HG02938 (cell line): ENCODE measurements around the gene PIMREG.

Experiments
- ATAC-seq: cut with Tn5 transposase; IDR thresholded peaks from one replicate; pipeline ENCODE4 v1.9.1; 2021; ENCODE audit warnings: mild to moderate bottlenecking, moderate library complexity; ENCODE audit not compliant: unreplicated experiment

PIMREG gene

DNA sequence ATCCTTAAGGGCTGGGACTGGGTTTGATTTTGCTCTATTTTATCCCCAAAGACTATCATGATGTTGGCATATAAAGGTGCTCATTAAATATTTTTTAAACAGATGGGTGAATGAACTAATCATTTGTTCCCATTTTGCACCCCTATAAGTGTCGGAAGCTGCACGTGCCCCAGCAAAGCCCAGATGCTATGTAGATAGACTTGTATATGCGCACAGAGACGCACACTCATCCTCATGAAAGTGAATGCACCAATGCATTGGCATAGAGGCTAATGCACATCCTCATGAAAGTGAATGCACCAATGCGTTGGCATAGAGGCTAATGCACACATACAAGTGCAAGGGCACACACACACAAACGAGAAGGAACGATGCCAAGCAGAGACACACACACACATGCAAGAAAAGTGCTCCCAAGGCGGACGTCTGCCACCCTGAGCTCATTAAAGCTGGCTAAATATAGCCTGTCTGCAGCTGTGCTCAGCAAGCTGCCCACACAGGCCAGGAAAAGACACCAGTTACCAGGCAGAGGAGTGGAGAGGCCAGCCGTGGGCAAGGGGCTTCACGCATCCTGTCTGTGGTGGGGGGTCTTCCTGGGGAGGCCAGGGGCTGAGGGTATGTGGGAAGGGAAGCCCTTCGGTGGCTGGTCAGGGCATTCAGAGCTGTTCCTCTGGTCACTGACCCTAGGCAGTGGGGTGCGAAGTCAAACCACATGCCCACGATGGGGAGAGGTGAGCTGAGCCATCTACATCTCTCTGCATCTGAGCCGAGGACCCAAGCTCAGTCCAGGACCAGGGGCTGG is 52.6 kb downstream of the PIMREG start:
- no peak for ATAC-seq

DNA sequence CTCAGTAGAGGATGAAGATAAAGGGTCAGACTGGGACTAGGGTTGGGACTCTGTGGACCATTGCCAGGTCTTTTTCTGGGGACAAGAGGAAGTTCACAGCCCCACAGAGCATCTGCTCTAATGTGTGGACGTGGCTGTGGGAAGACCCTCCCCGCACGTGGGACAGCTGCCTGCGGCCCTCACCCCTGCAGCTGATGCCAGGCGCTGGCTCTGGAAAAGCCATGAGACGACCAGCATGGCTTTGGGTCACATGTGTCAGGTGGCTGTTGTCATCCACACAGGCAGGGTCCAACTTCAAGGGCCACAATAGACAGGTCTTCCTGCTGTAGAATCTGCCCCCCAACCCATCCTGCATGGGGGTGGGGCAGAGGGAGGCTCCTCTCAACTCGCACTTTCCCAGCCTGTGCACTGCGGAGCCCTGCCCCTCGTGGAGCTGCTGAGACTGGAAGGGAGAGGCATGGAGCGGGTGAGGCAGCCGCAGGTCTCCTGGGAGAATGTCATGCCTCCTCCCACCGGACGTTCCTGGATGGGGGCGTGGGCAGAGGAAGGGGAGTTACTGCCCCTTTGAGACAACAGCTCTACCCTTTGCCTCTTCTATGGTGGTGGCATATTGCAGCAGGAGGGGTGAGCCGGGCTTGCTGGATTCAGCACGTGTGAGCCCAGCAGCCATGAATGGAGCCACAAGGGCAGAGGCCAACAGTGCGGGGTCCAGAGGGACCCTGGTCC is 53.4 kb downstream of the PIMREG start:
- ATAC-seq = no peak

DNA sequence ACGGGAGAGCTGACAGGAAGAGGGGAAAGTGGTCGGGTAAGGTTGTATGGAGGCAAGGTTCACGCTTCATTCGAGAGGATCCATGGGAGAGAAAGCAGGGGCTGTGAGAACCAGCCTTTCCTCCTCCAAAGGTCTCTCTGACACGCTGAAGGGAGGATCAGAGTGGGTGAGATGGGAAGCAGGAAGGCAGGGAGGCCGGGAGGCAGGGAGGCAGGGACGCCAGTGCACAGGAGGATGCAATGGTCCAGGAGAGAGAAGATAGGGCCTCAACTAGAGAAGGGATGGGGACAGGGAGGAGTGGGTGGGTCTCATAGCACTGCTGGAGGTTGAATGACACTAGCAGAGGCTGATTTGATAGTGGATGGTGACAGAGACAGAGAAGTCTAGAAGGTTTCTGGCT is 54.1 kb downstream of the PIMREG start:
- no peak for ATAC-seq

- ATAC-seq = no peak
Measured at GRCh38 chr17:6498901-6499540, 54.8 kb downstream of the PIMREG start.
